Ureter (tissue), 1 donor: ENCODE measurements around the gene ZNF438. TPM values are rescaled to one million over a fixed set of nuclear protein-coding genes. Genes with fewer than 3 reads are reported as not detected.
"Not testable (repeated sequence)": the region's sequence is repeated elsewhere in the genome, so short reads cannot be mapped to it uniquely, and the experiment has no call there.

Source experiments
- DNase-seq: peaks from one replicate; pipeline ENCODE4 v3.0.0-alpha.2; 2020; ENCODE audit warnings: low spot score
- total RNA-seq: library from RNA; stranded (reverse); gene quantifications from one replicate; pipeline ENCODE4 v1.2.4, GENCODE V29; 2023
- donor health status: DM: yes; HTN: yes; CAD: no.

The ZNF438 gene
- total RNA-seq = 11.2 TPM

GRCh38 chr10:31031558-31032257 is at the start of gene ZNF438:
ZNF438 (minus strand) TSS chr10:31031865; CDS start chr10:30877034, 154,831 bp downstream.
- peak; percentile 95 for DNase-seq

GRCh38 chr10:31076610-31076988 is 44.9 kb upstream of the ZNF438 start:
- no peak for DNase-seq

- no peak for DNase-seq
Measured at GRCh38 chr10:31075881-31076609, 44.4 kb upstream of the ZNF438 start.

- no peak for DNase-seq
Measured at GRCh38 chr10:31075434-31075833, 43.8 kb upstream of the ZNF438 start.

- DNase-seq = no peak
Measured at GRCh38 chr10:31074722-31075086, 43.0 kb upstream of the ZNF438 start.

GRCh38 chr10:31073996-31074721 is 42.5 kb upstream of the ZNF438 start:
- DNase-seq = no peak

- DNase-seq = no peak
Measured at GRCh38 chr10:31073211-31073610, 41.5 kb upstream of the ZNF438 start.

- DNase-seq = no peak
Measured at GRCh38 chr10:31072451-31072850, 40.8 kb upstream of the ZNF438 start.

- no peak for DNase-seq
Measured at GRCh38 chr10:31071232-31072005, 39.8 kb upstream of the ZNF438 start.

- DNase-seq = no peak
Measured at GRCh38 chr10:31070691-31071090, 39.0 kb upstream of the ZNF438 start.

GRCh38 chr10:31070025-31070424 is 38.4 kb upstream of the ZNF438 start:
- no peak for DNase-seq

GRCh38 chr10:31069411-31069810 is 37.7 kb upstream of the ZNF438 start:
- no peak for DNase-seq

- DNase-seq = no peak
Measured at GRCh38 chr10:31064348-31064747, 32.7 kb upstream of the ZNF438 start.

- DNase-seq = no peak
Measured at GRCh38 chr10:31063841-31064240, 32.2 kb upstream of the ZNF438 start.

- no peak for DNase-seq
Measured at GRCh38 chr10:31062856-31063255, 31.2 kb upstream of the ZNF438 start.

- no peak for DNase-seq
Measured at GRCh38 chr10:31061941-31062340, 30.3 kb upstream of the ZNF438 start.

- DNase-seq = no peak
Measured at GRCh38 chr10:31058795-31059703, 27.4 kb upstream of the ZNF438 start.

GRCh38 chr10:31056678-31057077 is 25.0 kb upstream of the ZNF438 start:
- not testable (repeated sequence) for DNase-seq

- no peak for DNase-seq
Measured at GRCh38 chr10:31055573-31056251, 24.0 kb upstream of the ZNF438 start.

GRCh38 chr10:31051703-31052102 is 20.0 kb upstream of the ZNF438 start:
- no peak for DNase-seq
